ENCODE results near the gene FHAD1. TPM values are rescaled to one million over a fixed set of nuclear protein-coding genes. Genes with fewer than 3 reads are reported as not detected.
A peak's percentile ranks its signal among the peaks of the same experiment; 100 is the strongest.

Gene FHAD1
- total and polyA plus RNA-seq, 2 of the 13 experiments (the other 11 are each of a cell fraction or from before 2014, with no cell fraction given) = not detected

- TF ChIP-seq ZBED4 (CRISPR knock-in tag; IDR thresholded peaks at IDR 0.05; ENCODE audit: borderline replicate concordance) = no peak
- no peak for TF ChIP-seq ZNF354B (CRISPR knock-in tag; IDR thresholded peaks at IDR 0.05)
- TF ChIP-seq ZNF343 (CRISPR knock-in tag; IDR thresholded peaks at IDR 0.05) = no peak
- no peak; a peak in 1 of 4 replicates for TF ChIP-seq EP300 (IDR thresholded peaks at IDR 0.05; ENCODE audit: low read depth in 2 of 2, low read length in 2 of 2)
- peak; percentile 33; the same call in 1 of the 2 replicates for TF ChIP-seq EP300 (CRISPR knock-in tag; IDR thresholded peaks at IDR 0.05; ENCODE audit: borderline replicate concordance)
- TF ChIP-seq ELF3 (CRISPR knock-in tag; IDR thresholded peaks at IDR 0.05) = peak; percentile 74
- TF ChIP-seq SNAPC2 (CRISPR knock-in tag; IDR thresholded peaks at IDR 0.05) = no peak
- TF ChIP-seq ZNF790 (CRISPR knock-in tag; IDR thresholded peaks at IDR 0.05; ENCODE audit: borderline replicate concordance) = no peak
- TF ChIP-seq TP53 (CRISPR knock-in tag; conservative IDR thresholded peaks at IDR 0.05) = no peak
- no peak for TF ChIP-seq ZNF513 (CRISPR knock-in tag; conservative IDR thresholded peaks at IDR 0.05)
- peak; percentile 39 for TF ChIP-seq RARA (CRISPR knock-in tag; IDR thresholded peaks at IDR 0.05)
- TF ChIP-seq MLX (CRISPR knock-in tag; IDR thresholded peaks at IDR 0.05) = peak; percentile 53; the same call in 1 of the 2 replicates
- TF ChIP-seq RAD21 (CRISPR knock-in tag; IDR thresholded peaks at IDR 0.05) = no peak
- peak; percentile 34; the same call in 1 of the 2 replicates for TF ChIP-seq IKZF5 (CRISPR knock-in tag; IDR thresholded peaks at IDR 0.05)
- TF ChIP-seq MEIS1 (CRISPR knock-in tag; IDR thresholded peaks at IDR 0.05; ENCODE audit: borderline replicate concordance) = no peak
- no peak for TF ChIP-seq NFE2L1 (CRISPR knock-in tag; IDR thresholded peaks at IDR 0.05; ENCODE audit: borderline replicate concordance)
- no peak for TF ChIP-seq SSRP1 (CRISPR knock-in tag; IDR thresholded peaks at IDR 0.05)
Measured at GRCh38 chr1:15261155-15262002, 14.4 kb downstream of the FHAD1 start (continued).

All from HepG2 (cell line).